Measurements from ENCODE around the gene GLDC. TPM values are rescaled to one million over a fixed set of nuclear protein-coding genes. Genes with fewer than 3 reads are reported as not detected.
"Not testable (repeated sequence)": the region's sequence is repeated elsewhere in the genome, so short reads cannot be mapped to it uniquely, and the experiment has no call there.

The GLDC gene
- total and polyA plus RNA-seq, 10 of the 15 experiments (the other 5 are each of a cell fraction or from before 2014, with no cell fraction given): 33.1 to 165 (median 114) TPM

GRCh38 chr9:6628704-6629103, 16.8 kb downstream of the GLDC start (continued):
- no peak for TF ChIP-seq RUNX3 (IDR thresholded peaks at IDR 0.05; ENCODE audit: low read length)

GRCh38 chr9:6625363-6625762, 20.2 kb downstream of the GLDC start:
- Histone ChIP-seq H4K20me1 (ENCODE audit: control insufficient read depth, insufficient read depth) (no peaks in the 10 kb centered on the region), H3K27me3 (replicated peaks in 1 of 2; ENCODE audit: control insufficient read depth in 2 of 2, insufficient read depth in 2 of 2, low read length in 1 of 2) (no peaks in the 10 kb centered on the region), H3K27ac (ENCODE audit: control insufficient read depth, insufficient read depth) (no peak overlapping the region), H3K9ac (ENCODE audit: control insufficient read depth, insufficient read depth, low read length) (no peak overlapping the region), H3K4me2 (ENCODE audit: control insufficient read depth, insufficient read depth) (no peak overlapping the region), H3K9me3 (replicated peaks; ENCODE audit: control insufficient read depth, insufficient read depth, low read length) (no peaks in the 10 kb centered on the region), H3K79me2 (ENCODE audit: control insufficient read depth, insufficient read depth, low read length) (peaks cover 5% of the 10 kb centered on the region), H3K36me3 (ENCODE audit: control insufficient read depth in 2 of 2, insufficient read depth in 2 of 2, low read length in 1 of 2) (peaks cover 5% of the 10 kb centered on the region in 2 experiments; a peak in 2 of 4 replicates), H3K4me1 (ENCODE audit: control insufficient read depth, insufficient read depth, low read length) (peaks cover 13% of the 10 kb centered on the region), H3K4me3 (no peak overlapping the region), H2AFZ (ENCODE audit: control insufficient read depth, low read depth, low read length) (no peak overlapping the region)
- no peak for TF ChIP-seq POLR2A (IDR thresholded peaks at IDR 0.05; ENCODE audit: low read depth, low read length)
- no peak for TF ChIP-seq ZBTB33 (IDR thresholded peaks at IDR 0.05)
- no peak for TF ChIP-seq NR2F1 (conservative IDR thresholded peaks at IDR 0.05)
- TF ChIP-seq HDAC6 (IDR thresholded peaks at IDR 0.05; ENCODE audit: unreplicated experiment): no peak
- TF ChIP-seq MAX (IDR thresholded peaks at IDR 0.05; ENCODE audit: low read depth, low read length): no peak
- TF ChIP-seq GATAD2B (conservative IDR thresholded peaks at IDR 0.05; ENCODE audit: low read depth): no peak
- TF ChIP-seq TCF3 (IDR thresholded peaks at IDR 0.05; ENCODE audit: borderline replicate concordance, insufficient read depth, low read depth, low read length): no peak
- TF ChIP-seq SPI1 (IDR thresholded peaks at IDR 0.05; ENCODE audit: borderline replicate concordance, insufficient read depth, low read depth, low read length): no peak
- TF ChIP-seq EP300 (IDR thresholded peaks at IDR 0.05; ENCODE audit: borderline replicate concordance in 1 of 2, control insufficient read depth in 1 of 2, low read depth in 2 of 2, low read length in 2 of 2): no peak
- TF ChIP-seq EGR1 (IDR thresholded peaks at IDR 0.05; ENCODE audit: borderline replicate concordance in 1 of 2, low read depth in 2 of 2, low read length in 2 of 2): no peak
- TF ChIP-seq POU2F2 (IDR thresholded peaks at IDR 0.05; ENCODE audit: borderline replicate concordance, low read depth, low read length): no peak
- no peak for TF ChIP-seq NFYA (IDR thresholded peaks at IDR 0.05; ENCODE audit: borderline replicate concordance, low read depth, low read length)
- no peak for TF ChIP-seq WRNIP1 (IDR thresholded peaks at IDR 0.05; ENCODE audit: borderline replicate concordance, low read depth, low read length)
- intact Hi-C loops (cut with micrococcal nuclease; ENCODE audit: unreplicated experiment): no loop called here
- ATAC-seq (no peak), DNase-seq (ENCODE audit: low read depth, low spot score) (no peak), FAIRE-seq (no peak)
- POLR2A ChIA-PET: no interaction called here
- in situ Hi-C loops (cut with MboI): no loop called here
- 78% methylated on average over 2 of the region's 2 CpGs for WGBS (ENCODE audit: insufficient coverage, insufficient replicate concordance, low lambda C conversion rate, missing lambda C conversion rate)
- RAD21 ChIA-PET (ENCODE audit: unreplicated experiment): no interaction called here
- SMC1A ChIA-PET (ENCODE audit: uncharacterized antibody, unreplicated experiment): interaction anchor here (0.6 to 2.0 kb wide), 5 partner anchors 9 to 46 kb away, joined by 3 to 11 read pairs (median 4); no protein-coding TSS in a partner anchor
- BruUV-seq (replicated peaks): no TSS peak
- CTCF ChIA-PET: interaction anchor here (0.9 to 1.6 kb wide), 4 partner anchors 14 to 42 kb away, joined by 3 to 10 read pairs (median 3); no protein-coding TSS in a partner anchor

- POLR2A ChIA-PET; BruUV-seq (replicated peaks); intact Hi-C loops (cut with micrococcal nuclease; ENCODE audit: unreplicated experiment): not testable (repeated sequence)
These were observed 22.7 kb downstream of the GLDC start for GRCh38 chr9:6622784-6623183.

More at GRCh38 chr9:6622784-6623183, 22.7 kb downstream of the GLDC start:
- H3K4me3 ChIP-seq; RAD21 ChIA-PET (ENCODE audit: unreplicated experiment); H3K79me2 ChIP-seq (ENCODE audit: control insufficient read depth, insufficient read depth, low read length); H3K27ac ChIP-seq (ENCODE audit: control insufficient read depth, insufficient read depth); in situ Hi-C loops (cut with MboI); H4K20me1 ChIP-seq (ENCODE audit: control insufficient read depth, insufficient read depth); H3K27me3 ChIP-seq (replicated peaks in 1 of 2; ENCODE audit: control insufficient read depth in 2 of 2, insufficient read depth in 2 of 2, low read length in 1 of 2); FAIRE-seq; CTCF ChIA-PET; H3K36me3 ChIP-seq (ENCODE audit: control insufficient read depth in 2 of 2, insufficient read depth in 2 of 2, low read length in 1 of 2); H2AFZ ChIP-seq (ENCODE audit: control insufficient read depth, low read depth, low read length); H3K9ac ChIP-seq (ENCODE audit: control insufficient read depth, insufficient read depth, low read length); H3K4me2 ChIP-seq (ENCODE audit: control insufficient read depth, insufficient read depth); ATAC-seq; SMC1A ChIA-PET (ENCODE audit: uncharacterized antibody, unreplicated experiment); DNase-seq (ENCODE audit: low read depth, low spot score); H3K9me3 ChIP-seq (replicated peaks; ENCODE audit: control insufficient read depth, insufficient read depth, low read length): not testable (repeated sequence)
- peaks cover 27% of the 10 kb centered on the region for H3K4me1 ChIP-seq (ENCODE audit: control insufficient read depth, insufficient read depth, low read length)
- 96% methylated on average over 13 of the region's 29 CpGs for WGBS (ENCODE audit: insufficient coverage, insufficient replicate concordance, low lambda C conversion rate, missing lambda C conversion rate)

Data from GM12878 (cell line).